Small intestine (tissue), 7 donors: Measurements from ENCODE around the gene PRSS21. TPM values are rescaled to one million over a fixed set of nuclear protein-coding genes. Genes with fewer than 3 reads are reported as not detected.

Experiments
- DNase-seq, 2 donors: peaks; one replicate each; pipeline versions ENCODE4 v3.0.0 to v3.0.0-alpha.2; 2013
- FAIRE-seq: peaks from 2 replicates; lab custom pipeline; 2012; peaks lifted over from hg19 to GRCh38; lab: Jason Lieb, UNC
- H3K27ac ChIP-seq, 3 donors: one replicate each; pipeline ENCODE4 v1.5.1; 2013; ENCODE audit warnings: low read length in 2 of 3, mild to moderate bottlenecking in 2 of 3, control low read depth in 1 of 3, inconsistent platforms in 1 of 3, low read depth in 1 of 3, moderate library complexity in 1 of 3
- H3K27me3 ChIP-seq, 3 donors: one replicate each; pipeline ENCODE4 v1.6.1; 2013; ENCODE audit warnings: low read length in 3 of 3, inconsistent platforms in 1 of 3; ENCODE audit not compliant: control insufficient read depth in 3 of 3, insufficient read depth in 3 of 3
- H3K36me3 ChIP-seq, 3 donors: one replicate each; pipeline ENCODE4 v1.6.1; 2013; ENCODE audit warnings: low read length in 3 of 3, inconsistent platforms in 1 of 3, low read depth in 1 of 3, mild to moderate bottlenecking in 1 of 3, moderate library complexity in 1 of 3; ENCODE audit not compliant: control insufficient read depth in 3 of 3, insufficient read depth in 2 of 3
- H3K4me1 ChIP-seq, 3 donors: one replicate each; pipeline ENCODE4 v1.6.1; 2013; ENCODE audit warnings: low read length in 2 of 3, inconsistent platforms in 1 of 3, low read depth in 1 of 3, mild to moderate bottlenecking in 1 of 3, moderate library complexity in 1 of 3; ENCODE audit not compliant: control insufficient read depth in 3 of 3, insufficient read depth in 2 of 3
- H3K4me3 ChIP-seq, 3 donors: one replicate each; pipeline ENCODE4 v1.5.1; 2013; ENCODE audit warnings: low read length in 3 of 3, control low read depth in 1 of 3, inconsistent platforms in 1 of 3, low read depth in 1 of 3, mild to moderate bottlenecking in 1 of 3, moderate library complexity in 1 of 3
- H3K9me3 ChIP-seq, 2 donors: one replicate each; pipeline ENCODE4 v1.6.1; 2013; ENCODE audit warnings: low read depth in 1 of 2, low read length in 1 of 2; ENCODE audit not compliant: control insufficient read depth in 2 of 2, insufficient read depth in 1 of 2
- WGBS, 3 donors: extraction: QIAGEN DNeasy Blood & Tissue Kit; methylation state at CpG; one replicate each; pipeline ENCODE4 v1.1.7; 2013; 5-methylcytosine and 5-hydroxymethylcytosine counted together
- polyA plus RNA-seq, 4 donors: library from polyadenylated mRNA; stranded (reverse) in 3 of 4; unstranded in 1 of 4; fragments of 200-250 nt in 3 of 4; fragments of 120-200 nt in 1 of 4; gene quantifications; one replicate each; pipeline versions ENCODE4 v1.2.1 to v1.2.3, GENCODE V29; 2013
- donor health status: healthy with polysubstance abuse.
- donor health status: control.
- donor health status: control.
- donor health status: Bipolar disorder and iron deficiency.
- donor health status: healthy.

The PRSS21 gene
- polyA plus RNA-seq, 4 donors, result 0.15 to 0.19 TPM; not detected in 2

- FAIRE-seq, result no peak
- no peak overlapping the region for H3K27ac ChIP-seq
- H3K36me3 ChIP-seq, result peaks cover 8 to 72% (median 22%) of the 10 kb centered on the region in 3 donors
- DNase-seq, result no peak
- 82 to 90% (median 85%) methylated on average over 12 of the region's 12 CpGs for WGBS, 3 donors
- H3K4me3 ChIP-seq, result no peak overlapping the region
- H3K27me3 ChIP-seq, result no peaks in the 10 kb centered on the region
- H3K4me1 ChIP-seq, result peaks cover 0 to 14% (median 3%) of the 10 kb centered on the region in 3 donors
- no peaks in the 10 kb centered on the region for H3K9me3 ChIP-seq
Observed at GRCh38 chr16:2773188-2773968, 43.7 kb upstream of the PRSS21 start.

GRCh38 chr16:2774161-2774891, 42.7 kb upstream of the PRSS21 start:
- DNase-seq, result no peak
- Histone ChIP-seq H3K27ac (no peak overlapping the region), H3K36me3 (peaks cover 3 to 62% (median 17%) of the 10 kb centered on the region in 3 donors), H3K9me3 (no peaks in the 10 kb centered on the region), H3K4me1 (peaks cover 0 to 20% (median 3%) of the 10 kb centered on the region in 3 donors), H3K4me3 (no peak overlapping the region), H3K27me3 (no peaks in the 10 kb centered on the region)
- 74 to 85% (median 77%) methylated on average over 7 of the region's 7 CpGs for WGBS, 3 donors
- no peak for FAIRE-seq

GRCh38 chr16:2775131-2775716, 41.8 kb upstream of the PRSS21 start:
- 79 to 84% (median 79%) methylated on average over 7 of the region's 7 CpGs for WGBS, 3 donors
- FAIRE-seq (no peak), DNase-seq (no peak)
- no peaks in the 10 kb centered on the region for H3K9me3 ChIP-seq
- H3K27ac ChIP-seq, result no peak overlapping the region
- peaks cover 2 to 53% (median 8%) of the 10 kb centered on the region in 3 donors for H3K36me3 ChIP-seq
- peaks cover 0 to 20% (median 3%) of the 10 kb centered on the region in 3 donors for H3K4me1 ChIP-seq
- H3K27me3 ChIP-seq, result no peaks in the 10 kb centered on the region
- H3K4me3 ChIP-seq, result no peak overlapping the region

GRCh38 chr16:2775765-2776499, 41.1 kb upstream of the PRSS21 start:
- no peaks in the 10 kb centered on the region for H3K27me3 ChIP-seq
- no peak overlapping the region for H3K27ac ChIP-seq
- DNase-seq (no peak), FAIRE-seq (no peak)
- H3K4me3 ChIP-seq, result peak overlapping the region; percentile 61 to 98 (median 74)
- 46 to 48% (median 47%) methylated on average over 11 of the region's 11 CpGs for WGBS, 3 donors
- H3K9me3 ChIP-seq, result no peaks in the 10 kb centered on the region
- peaks cover 0 to 20% (median 3%) of the 10 kb centered on the region in 3 donors for H3K4me1 ChIP-seq
- peaks cover 0 to 46% (median 2%) of the 10 kb centered on the region in 3 donors for H3K36me3 ChIP-seq

GRCh38 chr16:2776500-2777139, 40.4 kb upstream of the PRSS21 start:
- peak in 1 of 2 donors; percentile 68 for DNase-seq
- H3K27ac ChIP-seq, result peak overlapping the region; percentile 36 to 77 (median 62)
- no peaks in the 10 kb centered on the region for H3K9me3 ChIP-seq
- peaks cover 0 to 3% (median 0%) of the 10 kb centered on the region in 3 donors for H3K27me3 ChIP-seq
- 0 to 1% (median 0%) methylated on average over 60 to 72 of the region's 72 CpGs for WGBS, 3 donors
- peaks cover 0 to 39% (median 0%) of the 10 kb centered on the region in 3 donors for H3K36me3 ChIP-seq
- FAIRE-seq, result no peak
- H3K4me1 ChIP-seq, result peaks cover 0 to 20% (median 3%) of the 10 kb centered on the region in 3 donors
- H3K4me3 ChIP-seq, result peak overlapping the region; percentile 61 to 98 (median 74)

- WGBS, 3 donors, result 0 to 1% (median 1%) methylated on average over 32 to 70 of the region's 70 CpGs
- FAIRE-seq, result no peak
- Histone ChIP-seq H3K4me3 (peak within 1 kb of the TSS; percentile 61 to 99 (median 98)), H3K27ac (peak within 1 kb of the TSS; percentile 97 to 100 (median 100)), H3K9me3 (no peaks in the 10 kb centered on the region), H3K36me3 (peaks cover 0 to 32% (median 0%) of the 10 kb centered on the region in 3 donors), H3K4me1 (peaks cover 0 to 20% (median 3%) of the 10 kb centered on the region in 3 donors), H3K27me3 (peaks cover 0 to 4% (median 0%) of the 10 kb centered on the region in 3 donors)
- DNase-seq, result peak; percentile 85 to 96
Observed at GRCh38 chr16:2777231-2777902, 39.7 kb upstream of the PRSS21 start, which contains the start of gene ELOB. Gene ELOB, minus strand, starts transcription at chr16:2777280. Its CDS starts 41 bp downstream, at chr16:2777239.
